Duodenal mucosa (tissue), 2 donors: ENCODE data around the gene ITFG2.

ENCODE experiments used
- H3K27ac ChIP-seq: one replicate; pipeline ENCODE4 v1.7.0; 2013; ENCODE audit warnings: low read depth, low read length
- H3K27me3 ChIP-seq, 2 donors: one replicate each; pipeline ENCODE4 v1.7.0; 2013; ENCODE audit warnings: low read length in 2 of 2, control low read depth in 1 of 2; ENCODE audit not compliant: insufficient read depth in 2 of 2, control insufficient read depth in 1 of 2
- H3K36me3 ChIP-seq, 2 donors: one replicate each; pipeline ENCODE4 v1.7.0; 2013; ENCODE audit warnings: low read length in 2 of 2, control low read depth in 1 of 2; ENCODE audit not compliant: insufficient read depth in 2 of 2, control insufficient read depth in 1 of 2
- H3K4me1 ChIP-seq, 2 donors: one replicate each; pipeline ENCODE4 v1.7.0; 2013; ENCODE audit warnings: low read length in 2 of 2, control low read depth in 1 of 2; ENCODE audit not compliant: insufficient read depth in 2 of 2, control insufficient read depth in 1 of 2
- H3K4me3 ChIP-seq, 2 donors: one replicate each; pipeline ENCODE4 v1.7.0; 2013; ENCODE audit warnings: low read length in 2 of 2, low read depth in 1 of 2
- H3K9ac ChIP-seq, 2 donors: one replicate each; pipeline ENCODE4 v1.7.0; 2013; ENCODE audit warnings: low read length in 2 of 2, low read depth in 1 of 2
- H3K9me3 ChIP-seq, 2 donors: one replicate each; pipeline ENCODE4 v1.7.0; 2013; ENCODE audit warnings: low read length in 2 of 2, control low read depth in 1 of 2; ENCODE audit not compliant: control insufficient read depth in 1 of 2

ITFG2 gene

GRCh38 chr12:2775431-2775830 lies 37.0 kb upstream of the ITFG2 start:
- Histone ChIP-seq H3K4me1 (no peaks in the 10 kb centered on the region), H3K9me3 (no peaks in the 10 kb centered on the region), H3K36me3 (no peaks in the 10 kb centered on the region)

GRCh38 chr12:2776129-2776806 lies 36.2 kb upstream of the ITFG2 start:
- H3K4me1 ChIP-seq, result no peaks in the 10 kb centered on the region
- no peak overlapping the region for H3K9ac ChIP-seq
- H3K9me3 ChIP-seq, result no peaks in the 10 kb centered on the region
- no peak overlapping the region for H3K4me3 ChIP-seq
- no peaks in the 10 kb centered on the region for H3K27me3 ChIP-seq
- H3K27ac ChIP-seq, result no peak overlapping the region
- H3K36me3 ChIP-seq, result no peaks in the 10 kb centered on the region

More at GRCh38 chr12:2775431-2775830, 37.0 kb upstream of the ITFG2 start:
- no peaks in the 10 kb centered on the region for H3K27me3 ChIP-seq
- H3K27ac ChIP-seq, result no peak overlapping the region
- H3K4me3 ChIP-seq, result no peak overlapping the region
- H3K9ac ChIP-seq, result no peak overlapping the region

DNA sequence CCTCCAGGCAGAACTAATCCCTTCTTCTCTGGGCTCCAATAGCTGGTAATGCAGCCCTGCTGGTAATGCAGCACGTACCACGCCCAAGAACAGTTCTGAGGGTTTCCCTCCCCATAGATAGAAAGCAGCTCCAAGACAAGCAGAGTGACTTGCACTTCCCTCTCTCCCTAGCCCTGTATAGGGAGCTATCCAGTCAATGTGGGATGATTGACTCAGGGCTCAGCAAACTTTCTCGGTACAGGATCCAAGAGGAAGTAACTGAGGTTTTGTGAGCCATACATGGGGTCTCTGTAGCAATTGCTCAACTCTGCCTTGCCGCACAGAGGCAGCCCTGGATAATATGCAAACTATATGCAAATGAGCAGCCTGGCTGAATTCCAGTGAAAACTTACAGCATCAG lies 33.2 kb upstream of the ITFG2 start:
- Histone ChIP-seq H3K27me3 (peaks cover 0 to 2% of the 10 kb centered on the region in 2 donors), H3K27ac (no peak overlapping the region), H3K9me3 (no peaks in the 10 kb centered on the region), H3K36me3 (no peaks in the 10 kb centered on the region), H3K4me1 (peaks cover 0 to 7% of the 10 kb centered on the region in 2 donors), H3K9ac (no peak overlapping the region), H3K4me3 (no peak overlapping the region)

DNA sequence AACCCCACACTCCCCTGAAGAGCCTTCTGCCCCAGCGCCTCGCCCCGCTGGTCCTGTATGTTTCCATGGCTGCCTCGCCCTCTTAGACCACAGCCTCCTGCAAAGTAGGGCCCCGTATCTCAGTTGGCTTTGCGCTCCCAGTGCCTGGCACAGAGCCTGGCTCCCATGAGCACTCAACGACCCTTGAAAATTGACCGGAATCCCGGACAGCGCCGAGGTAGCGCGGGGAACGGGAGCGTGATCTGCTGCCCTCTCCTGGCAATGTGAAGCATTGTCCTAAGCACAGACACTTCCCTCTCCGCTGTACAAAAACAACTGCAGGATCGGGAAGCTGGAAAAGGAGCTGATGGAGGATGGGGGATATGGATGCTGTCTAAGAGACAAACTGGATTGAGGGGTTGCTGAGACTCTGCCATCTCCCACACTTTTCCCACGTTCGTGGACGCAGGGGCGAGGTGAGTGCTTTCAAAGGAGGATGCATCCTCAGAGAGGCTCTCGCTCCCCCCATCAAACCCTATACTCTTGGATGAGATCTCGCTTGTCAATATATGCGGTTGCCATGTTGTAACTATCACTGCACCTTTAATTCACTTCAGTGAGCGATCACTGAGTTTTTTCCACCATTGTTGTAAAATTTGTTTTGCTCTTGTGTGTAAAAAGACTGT lies 28.4 kb upstream of the ITFG2 start:
- H3K9me3 ChIP-seq, result no peaks in the 10 kb centered on the region
- peaks cover 0 to 4% of the 10 kb centered on the region in 2 donors for H3K27me3 ChIP-seq
- peaks cover 0 to 7% of the 10 kb centered on the region in 2 donors for H3K4me1 ChIP-seq
- H3K4me3 ChIP-seq, result peak overlapping the region; percentile 6 to 61
- no peak overlapping the region for H3K9ac ChIP-seq
- H3K27ac ChIP-seq, result no peak overlapping the region
- no peaks in the 10 kb centered on the region for H3K36me3 ChIP-seq

DNA sequence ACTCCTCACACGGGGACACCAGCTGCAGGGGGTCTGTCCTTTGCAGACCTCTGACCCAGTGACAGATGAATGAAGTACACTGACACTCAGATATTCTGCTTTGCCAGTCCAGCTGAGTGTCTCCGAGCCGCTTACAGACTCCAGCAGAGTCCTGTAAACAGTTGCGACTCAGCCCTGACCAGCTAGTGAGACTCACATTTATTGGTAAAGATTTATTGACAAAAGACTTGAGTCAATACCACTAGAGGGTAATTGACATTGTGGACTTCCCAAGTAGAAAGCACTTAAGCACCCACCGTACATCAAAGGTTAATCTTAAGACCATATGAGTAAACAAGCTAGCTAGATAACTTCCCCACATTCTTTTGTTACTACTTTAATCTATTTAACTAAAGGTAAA lies 27.5 kb upstream of the ITFG2 start:
- no peak overlapping the region for H3K27ac ChIP-seq

GRCh38 chr12:2791089-2791488 lies 21.4 kb upstream of the ITFG2 start:
- Histone ChIP-seq H3K4me1 (peaks cover 8 to 11% of the 10 kb centered on the region in 2 donors), H3K4me3 (no peak overlapping the region), H3K27me3 (no peaks in the 10 kb centered on the region), H3K9ac (no peak overlapping the region), H3K27ac (no peak overlapping the region), H3K36me3 (no peaks in the 10 kb centered on the region), H3K9me3 (no peaks in the 10 kb centered on the region)

More for the DNA sequence above, 27.5 kb upstream of the ITFG2 start:
- Histone ChIP-seq H3K4me3 (no peak overlapping the region), H3K9ac (no peak overlapping the region), H3K4me1 (peaks cover 0 to 7% of the 10 kb centered on the region in 2 donors), H3K9me3 (no peaks in the 10 kb centered on the region), H3K36me3 (no peaks in the 10 kb centered on the region), H3K27me3 (peaks cover 0 to 4% of the 10 kb centered on the region in 2 donors)

- Histone ChIP-seq H3K27ac (no peak overlapping the region), H3K9ac (no peak overlapping the region), H3K4me1 (peaks cover 26 to 28% of the 10 kb centered on the region in 2 donors), H3K36me3 (peaks cover 5 to 7% of the 10 kb centered on the region in 2 donors), H3K4me3 (no peak overlapping the region), H3K9me3 (no peaks in the 10 kb centered on the region), H3K27me3 (no peaks in the 10 kb centered on the region)
These were observed 19.6 kb upstream of the ITFG2 start for GRCh38 chr12:2792671-2793500.

DNA sequence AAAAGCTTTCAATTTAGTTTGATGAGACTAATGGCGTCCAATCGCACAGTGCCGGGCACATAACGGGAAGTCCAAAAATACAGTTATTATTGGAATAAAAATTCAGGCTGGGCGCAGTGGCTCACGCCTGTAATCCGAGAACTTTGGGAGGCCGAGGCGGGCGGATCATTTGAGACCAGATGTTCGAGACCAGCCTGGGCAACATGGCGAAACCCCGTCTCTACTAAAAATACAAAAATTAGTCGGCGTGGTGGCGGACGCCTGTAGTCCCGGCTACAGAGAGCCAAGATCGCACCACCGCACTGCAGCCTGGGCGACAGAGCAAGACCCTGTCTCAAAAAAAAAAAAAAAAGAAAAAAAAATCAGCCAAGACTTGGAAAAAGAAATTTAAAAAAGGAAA lies 18.9 kb upstream of the ITFG2 start:
- no peak overlapping the region for H3K4me3 ChIP-seq

GRCh38 chr12:2794191-2794735 lies 18.2 kb upstream of the ITFG2 start:
- H3K27ac ChIP-seq, result peak overlapping the region; percentile 65
- no peaks in the 10 kb centered on the region for H3K9me3 ChIP-seq
- peak overlapping the region; percentile 62 to 76 for H3K9ac ChIP-seq
- no peaks in the 10 kb centered on the region for H3K27me3 ChIP-seq
- peaks cover 27 to 28% of the 10 kb centered on the region in 2 donors for H3K4me1 ChIP-seq
- peaks cover 17 to 21% of the 10 kb centered on the region in 2 donors for H3K36me3 ChIP-seq
- H3K4me3 ChIP-seq, result peak overlapping the region; percentile 68 to 83

More for the DNA sequence above, 18.9 kb upstream of the ITFG2 start:
- H3K36me3 ChIP-seq, result peaks cover 11 to 14% of the 10 kb centered on the region in 2 donors
- no peaks in the 10 kb centered on the region for H3K27me3 ChIP-seq
- no peaks in the 10 kb centered on the region for H3K9me3 ChIP-seq
- H3K9ac ChIP-seq, result no peak overlapping the region
- H3K27ac ChIP-seq, result no peak overlapping the region
- H3K4me1 ChIP-seq, result peaks cover 27 to 28% of the 10 kb centered on the region in 2 donors
